HL-60/S4 treated with retinoic acid at 250 ng/mL for 4 days and 3 days (cell line): ENCODE results near the gene ZFP57.

Experiments
- in situ Hi-C: fragments of 300-500 bp; cut with MboI; formaldehyde crosslinking; loops from 2 replicates; pipeline ENCODE4 v1.7.0; 2022; ENCODE audit warnings: low sequenced_read_pairs

Gene ZFP57

DNA sequence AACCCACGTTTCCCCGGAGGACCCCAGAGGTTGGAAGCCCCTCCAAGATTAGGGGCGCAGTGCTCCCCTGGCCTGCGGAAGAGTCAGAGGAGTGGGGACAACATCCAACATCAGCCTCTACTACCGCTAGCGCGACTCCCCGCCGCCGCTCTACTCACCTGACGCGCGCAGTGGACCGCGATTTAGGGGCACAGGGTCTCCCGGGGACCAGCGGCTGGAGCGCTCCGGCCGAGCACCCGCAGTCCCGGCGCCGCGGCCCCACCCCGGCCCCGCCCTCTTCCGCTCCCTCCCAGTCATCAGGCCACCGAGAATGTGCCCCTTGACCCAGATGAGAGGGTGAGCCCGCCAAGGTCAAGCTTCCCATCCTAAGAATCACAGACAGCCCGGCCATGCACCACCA is at the start of gene ZFP57:
ZFP57 (minus strand) TSS at position 249 of the 400 bp plus-strand sequence. CDS start 4,149 bp downstream, outside the sequence.
- in situ Hi-C loops = no loop called here

DNA sequence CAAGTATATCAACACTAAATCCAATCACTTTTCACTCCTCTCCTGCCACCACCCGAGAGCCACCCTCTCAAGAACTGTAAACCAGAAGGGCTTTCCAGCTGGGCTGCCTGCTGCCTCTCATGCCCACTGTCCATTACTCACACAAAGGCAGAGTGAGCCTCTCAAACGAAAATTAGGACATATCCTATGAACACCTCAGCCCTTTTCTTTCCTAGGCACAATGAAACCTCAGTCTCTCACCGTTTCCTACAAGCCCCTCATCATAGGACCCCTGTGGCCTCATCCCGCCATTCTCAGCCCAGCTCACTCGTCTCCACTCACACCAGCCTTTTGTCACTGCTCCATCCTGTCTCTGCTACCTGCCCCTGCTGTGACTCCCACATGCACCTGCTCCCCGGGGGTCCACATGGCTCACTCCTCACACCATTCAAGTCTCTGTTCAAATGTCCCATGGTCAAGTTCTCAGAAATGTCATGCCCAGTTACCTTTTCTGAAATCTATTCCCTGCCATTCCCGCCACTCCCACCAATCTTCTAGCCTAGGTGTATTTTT is 49.7 kb upstream of the ZFP57 start:
- in situ Hi-C loops = loop anchor here (25.0 kb wide), 1 partner anchor 282 kb away; no protein-coding TSS in a partner anchor

DNA sequence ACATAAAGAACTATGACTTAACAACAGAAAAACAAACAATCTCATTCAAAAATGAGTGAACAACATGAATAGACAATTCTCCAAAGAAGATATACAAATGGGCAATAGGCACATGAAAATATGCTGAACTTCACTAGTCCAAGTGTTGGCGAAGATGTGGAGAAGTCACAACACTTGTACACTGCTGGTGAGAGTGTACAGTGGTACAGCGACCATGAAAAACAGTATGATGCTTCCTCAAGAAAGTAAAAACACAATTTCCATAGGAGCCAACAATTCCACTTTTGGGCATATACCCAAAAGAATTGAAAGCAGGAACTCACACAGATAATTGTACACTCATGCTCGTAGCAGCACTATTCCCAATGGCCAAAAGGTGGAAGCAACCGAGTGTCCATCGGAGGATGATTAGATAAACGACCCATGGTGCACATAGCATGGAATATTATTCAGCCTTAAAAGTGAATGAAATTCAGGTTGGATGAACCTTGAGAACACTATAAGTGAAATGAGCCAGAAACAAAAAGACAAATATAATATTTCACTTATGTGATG is 48.9 kb upstream of the ZFP57 start:
- in situ Hi-C loops = loop anchor here (25.0 kb wide), 1 partner anchor 282 kb away; no protein-coding TSS in a partner anchor

DNA sequence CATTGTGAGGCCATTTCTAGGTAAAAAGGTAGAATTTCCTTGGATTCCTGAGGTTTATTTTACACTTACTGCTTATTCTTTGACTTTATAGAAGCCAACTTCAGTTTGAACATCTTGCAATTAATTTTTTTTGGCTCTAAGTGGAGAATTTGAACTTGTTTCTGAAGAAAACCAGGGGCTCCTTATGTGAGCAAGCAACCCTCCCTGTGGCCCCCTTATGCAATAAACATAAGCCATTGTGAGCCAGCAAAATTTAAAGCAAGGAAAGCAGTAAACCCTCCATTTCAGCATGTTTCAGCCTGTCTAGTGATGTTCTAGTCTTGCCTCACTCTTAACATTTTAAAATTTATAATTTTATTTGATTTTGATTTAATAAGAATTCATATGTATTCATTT is 47.9 kb upstream of the ZFP57 start:
- in situ Hi-C loops = loop anchor here (25.0 kb wide), 1 partner anchor 283 kb away; no protein-coding TSS in a partner anchor

DNA sequence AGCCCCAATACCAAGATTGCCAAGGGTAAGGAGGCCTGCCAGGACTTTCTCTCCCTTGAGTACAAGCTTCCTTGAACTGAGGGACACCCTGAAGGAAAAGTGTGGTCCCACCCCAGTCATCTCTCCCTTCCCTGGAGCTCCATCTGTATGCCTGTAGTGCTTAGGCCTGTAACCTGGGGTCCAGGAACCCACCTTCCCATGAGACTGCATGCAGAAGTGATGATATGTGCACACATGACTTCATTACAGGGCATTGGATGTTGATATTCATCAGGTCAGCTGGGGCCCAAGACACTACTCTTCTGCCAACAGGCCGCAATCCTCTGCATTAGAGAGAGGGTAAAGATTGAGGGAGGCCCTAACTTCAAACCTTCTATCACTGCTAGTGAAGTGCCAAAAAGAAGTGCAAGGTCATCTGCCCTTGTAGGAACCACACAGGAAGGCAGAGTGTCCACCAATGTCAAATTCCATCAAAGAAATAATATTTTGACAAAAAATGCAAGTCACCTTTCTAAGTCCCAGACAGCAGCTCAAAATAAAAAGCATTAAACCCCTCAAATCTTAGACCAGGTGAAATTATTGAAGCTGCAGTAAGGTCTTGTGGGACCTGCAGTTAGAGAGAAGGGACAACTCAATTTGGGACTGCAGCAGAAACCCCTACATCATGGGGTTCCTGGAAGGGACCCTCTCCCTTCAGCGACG is 47.4 kb upstream of the ZFP57 start:
- in situ Hi-C loops = loop anchor here (25.0 kb wide), 1 partner anchor 284 kb away; no protein-coding TSS in a partner anchor

DNA sequence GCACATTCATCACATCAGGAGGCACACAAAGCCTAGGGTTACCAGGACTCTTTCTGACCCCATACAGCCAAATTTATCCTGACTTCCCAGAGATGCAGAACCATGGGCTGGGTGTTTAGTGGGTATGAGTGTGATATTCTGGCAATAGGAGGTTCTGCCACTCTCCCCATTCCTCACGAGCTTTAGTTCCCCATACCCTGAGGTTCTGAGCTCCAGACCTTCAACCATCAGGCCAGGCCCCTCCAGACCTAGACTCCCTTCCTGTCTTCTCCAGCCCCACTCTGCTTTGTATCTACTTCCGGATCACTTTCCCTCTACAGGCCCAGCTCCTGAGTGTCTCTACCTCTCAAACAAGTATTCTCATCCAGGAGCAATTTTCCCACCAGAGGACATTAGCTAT is 46.7 kb upstream of the ZFP57 start:
- in situ Hi-C loops = loop anchor here (25.0 kb wide), 1 partner anchor 285 kb away; no protein-coding TSS in a partner anchor

DNA sequence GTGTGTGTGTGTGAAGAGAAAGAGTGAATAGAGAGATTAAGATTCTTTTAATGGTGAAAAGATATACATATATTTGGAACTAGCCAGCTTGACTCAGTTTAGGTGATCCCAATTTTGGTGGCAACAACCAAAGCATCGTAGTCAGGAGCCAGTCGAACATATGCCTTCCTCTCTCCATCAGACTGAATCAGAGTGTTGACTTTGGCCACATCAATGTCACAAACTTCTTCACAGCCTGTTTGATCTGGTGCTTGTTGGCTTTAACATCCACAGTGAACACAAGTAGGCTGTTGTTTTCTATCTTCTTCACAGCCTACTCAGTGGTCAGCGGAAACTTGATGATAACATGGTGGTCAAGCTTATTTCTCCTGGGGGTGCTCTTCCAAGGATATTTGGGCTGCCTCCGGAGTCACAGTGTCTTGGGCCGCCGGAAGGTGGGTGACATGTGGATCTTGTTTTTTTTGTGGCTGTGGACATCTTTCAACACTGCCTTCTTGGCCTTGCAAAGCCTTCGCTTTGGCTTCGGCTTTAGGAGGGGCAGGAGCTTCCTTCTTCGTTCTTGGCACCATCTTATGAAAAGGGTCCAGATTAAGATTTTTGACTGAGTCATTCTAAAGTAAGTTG is 45.7 kb upstream of the ZFP57 start:
- in situ Hi-C loops = loop anchor here (25.0 kb wide), 1 partner anchor 286 kb away; no protein-coding TSS in a partner anchor

DNA sequence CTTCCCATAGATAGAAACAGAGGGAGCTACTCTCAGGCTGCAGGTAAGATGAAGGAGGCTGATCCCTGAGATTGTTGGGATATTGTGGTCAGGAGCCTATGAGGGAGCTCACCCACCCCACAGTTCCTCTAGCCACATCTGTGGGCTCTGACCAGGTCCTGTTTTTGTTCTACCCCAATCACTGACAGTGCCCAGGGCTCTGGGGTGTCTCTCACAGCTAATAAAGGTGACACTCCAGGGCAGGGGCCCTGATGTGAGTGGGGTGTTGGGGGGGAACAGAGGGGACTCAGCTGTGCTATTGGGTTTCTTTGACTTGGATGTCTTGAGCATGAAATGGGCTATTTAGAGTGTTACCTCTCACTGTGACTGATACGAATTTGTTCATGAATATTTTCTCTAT is 45.0 kb upstream of the ZFP57 start:
- in situ Hi-C loops = loop anchor here (25.0 kb wide), 1 partner anchor 286 kb away; no protein-coding TSS in a partner anchor

DNA sequence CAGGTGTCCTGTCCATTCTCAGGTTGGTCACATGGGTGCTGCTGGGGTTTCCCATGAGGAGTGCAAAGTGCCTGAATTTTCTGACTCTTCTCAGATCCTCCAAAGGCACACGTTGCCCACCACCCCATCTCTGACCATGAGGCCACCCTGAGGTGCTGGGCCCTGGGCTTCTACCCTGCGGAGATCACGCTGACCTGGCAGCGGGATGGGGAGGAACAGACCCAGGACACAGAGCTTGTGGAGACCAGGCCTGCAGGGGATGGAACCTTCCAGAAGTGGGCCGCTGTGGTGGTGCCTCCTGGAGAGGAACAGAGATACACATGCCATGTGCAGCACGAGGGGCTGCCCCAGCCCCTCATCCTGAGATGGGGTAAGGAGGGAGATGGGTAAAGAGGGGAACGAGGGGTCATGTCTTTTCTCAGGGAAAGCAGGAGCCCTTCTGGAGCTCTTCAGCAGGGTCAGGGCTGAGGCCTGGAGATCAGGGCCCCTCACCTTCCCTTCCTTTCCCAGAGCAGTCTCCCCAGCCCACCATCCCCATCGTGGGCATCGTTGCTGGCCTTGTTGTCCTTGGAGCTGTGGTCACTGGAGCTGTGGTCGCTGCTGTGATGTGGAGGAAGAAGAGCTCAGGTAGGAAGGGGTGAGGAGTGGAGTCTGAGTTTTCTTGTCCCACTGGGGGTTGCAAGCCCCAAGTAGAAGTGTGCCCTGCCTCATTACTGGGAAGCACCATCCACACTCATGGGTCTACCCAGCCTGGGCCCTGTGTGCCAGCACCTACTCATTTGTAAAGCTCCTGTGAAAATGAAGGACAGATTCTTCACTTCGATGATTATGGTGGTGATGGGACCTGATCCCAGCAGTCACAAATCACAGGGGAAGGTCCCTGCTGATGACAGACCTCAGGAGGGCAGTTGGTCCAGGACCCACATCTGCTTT is 44.3 kb upstream of the ZFP57 start:
- in situ Hi-C loops = loop anchor here (25.0 kb wide), 1 partner anchor 287 kb away; no protein-coding TSS in a partner anchor

DNA sequence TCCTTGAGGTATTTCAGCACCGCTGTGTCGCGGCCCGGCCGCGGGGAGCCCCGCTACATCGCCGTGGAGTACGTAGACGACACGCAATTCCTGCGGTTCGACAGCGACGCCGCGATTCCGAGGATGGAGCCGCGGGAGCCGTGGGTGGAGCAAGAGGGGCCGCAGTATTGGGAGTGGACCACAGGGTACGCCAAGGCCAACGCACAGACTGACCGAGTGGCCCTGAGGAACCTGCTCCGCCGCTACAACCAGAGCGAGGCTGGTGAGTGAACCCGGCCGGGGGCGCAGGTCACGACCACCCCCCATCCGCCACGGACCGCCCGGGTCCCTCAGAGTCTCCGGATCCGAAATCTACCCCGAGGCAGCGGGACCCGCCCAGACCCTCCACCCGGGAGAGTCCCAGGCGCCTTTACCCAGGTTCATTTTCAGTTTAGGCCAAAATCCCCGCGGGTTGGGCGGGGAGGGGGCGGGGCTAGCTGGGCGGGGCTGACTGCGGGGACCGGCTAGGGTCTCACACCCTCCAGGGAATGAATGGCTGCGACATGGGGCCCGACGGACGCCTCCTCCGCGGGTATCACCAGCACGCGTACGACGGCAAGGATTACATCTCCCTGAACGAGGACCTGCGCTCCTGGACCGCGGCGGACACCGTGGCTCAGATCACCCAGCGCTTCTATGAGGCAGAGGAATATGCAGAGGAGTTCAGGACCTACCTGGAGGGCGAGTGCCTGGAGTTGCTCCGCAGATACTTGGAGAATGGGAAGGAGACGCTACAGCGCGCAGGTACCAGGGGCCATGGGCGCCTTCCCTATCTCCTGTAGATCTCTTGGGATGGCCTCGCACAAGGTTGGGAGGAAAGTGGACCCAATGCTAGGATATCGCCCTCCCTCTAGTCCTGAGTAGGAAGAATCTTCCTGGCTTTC is 43.0 kb upstream of the ZFP57 start:
- in situ Hi-C loops = no loop called here

DNA sequence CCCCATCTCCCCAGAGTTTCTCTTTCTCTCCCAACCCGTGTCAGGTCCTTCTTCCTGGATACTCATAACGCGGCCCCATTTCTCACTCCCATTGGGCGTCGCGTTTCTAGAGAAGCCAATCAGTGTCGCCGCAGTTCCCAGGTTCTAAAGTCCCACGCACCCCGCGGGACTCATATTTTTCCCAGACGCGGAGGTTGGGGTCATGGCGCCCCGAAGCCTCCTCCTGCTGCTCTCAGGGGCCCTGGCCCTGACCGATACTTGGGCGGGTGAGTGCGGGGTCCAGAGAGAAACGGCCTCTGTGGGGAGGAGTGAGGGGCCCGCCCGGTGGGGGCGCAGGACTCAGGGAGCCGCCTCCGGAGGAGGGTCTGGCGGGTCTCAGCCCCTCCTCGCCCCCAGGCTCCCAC is 42.3 kb upstream of the ZFP57 start, which contains the start of gene HLA-F:
HLA-F (plus strand) TSS at position 173 of the 404 bp plus-strand sequence; CDS start at position 203, 30 bp downstream.
- in situ Hi-C loops = no loop called here

DNA sequence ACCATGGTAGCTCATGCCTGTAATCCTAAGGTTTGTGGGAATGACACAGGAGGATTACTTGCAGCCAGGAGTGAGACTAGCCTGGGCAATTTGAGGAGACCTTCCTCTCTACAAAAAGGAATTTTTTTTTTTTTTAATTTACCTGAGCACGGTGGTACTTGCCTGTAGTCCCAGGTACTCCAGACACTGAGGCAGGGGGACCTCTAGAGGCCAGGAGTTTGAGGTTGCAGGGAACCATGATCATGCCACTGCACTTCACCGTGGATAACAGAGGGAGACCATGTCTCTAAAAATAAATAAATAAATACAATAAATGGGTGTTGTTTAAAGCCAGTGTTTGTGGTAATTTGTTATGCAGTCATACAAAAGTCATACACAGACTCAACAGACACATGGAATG is 39.9 kb upstream of the ZFP57 start:
- in situ Hi-C loops = no loop called here

DNA sequence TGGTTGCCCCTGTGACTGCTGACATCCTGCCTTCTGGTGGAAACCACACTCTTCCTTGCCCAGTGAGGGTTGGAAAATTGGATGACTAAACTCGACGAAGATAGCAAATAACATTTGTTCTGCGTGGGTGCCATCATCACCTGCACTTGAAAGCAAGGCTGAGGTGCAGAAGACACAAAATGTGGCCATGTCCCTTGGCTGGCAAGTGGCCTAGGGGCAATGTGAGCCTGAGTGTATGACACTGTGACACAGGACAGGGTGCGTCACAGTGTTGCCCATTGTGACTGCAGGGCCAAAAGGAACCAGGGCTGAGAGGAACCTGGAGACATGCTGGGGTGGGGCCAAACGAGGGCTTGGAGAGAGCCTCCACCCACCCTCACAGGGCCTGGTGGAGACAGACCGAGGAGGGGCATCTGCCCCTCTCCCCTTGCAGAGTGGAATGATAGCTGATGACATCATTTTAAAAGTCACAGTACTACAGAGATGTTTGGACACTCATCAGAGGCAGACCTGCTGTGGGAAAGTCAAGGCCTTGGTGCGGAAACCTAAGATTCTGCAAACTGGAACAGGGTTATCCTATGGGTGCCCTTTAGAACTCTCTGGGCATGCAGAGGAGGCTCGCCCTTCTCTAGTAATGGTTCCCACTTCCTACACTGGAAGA is 29.5 kb upstream of the ZFP57 start:
- in situ Hi-C loops = no loop called here

DNA sequence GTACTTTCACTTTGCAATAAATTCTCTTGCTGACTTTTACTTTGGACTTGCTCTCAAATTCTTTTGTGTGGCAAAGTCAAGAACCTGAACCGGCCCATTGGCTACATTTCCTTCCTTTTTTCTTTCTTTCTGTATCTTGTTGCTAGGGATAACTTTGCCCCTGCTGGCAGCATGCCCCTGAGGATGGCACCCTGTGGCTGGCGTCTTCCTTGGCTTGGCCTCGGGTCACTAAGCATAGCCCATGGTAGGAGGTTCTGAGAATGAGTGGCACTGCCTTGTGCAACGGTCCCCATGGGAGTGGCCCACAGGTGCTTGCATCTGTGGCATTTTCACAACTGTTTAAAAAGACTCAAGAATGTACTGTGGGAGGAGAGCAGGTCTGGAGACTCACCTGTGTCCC is 28.2 kb upstream of the ZFP57 start:
- in situ Hi-C loops = no loop called here

DNA sequence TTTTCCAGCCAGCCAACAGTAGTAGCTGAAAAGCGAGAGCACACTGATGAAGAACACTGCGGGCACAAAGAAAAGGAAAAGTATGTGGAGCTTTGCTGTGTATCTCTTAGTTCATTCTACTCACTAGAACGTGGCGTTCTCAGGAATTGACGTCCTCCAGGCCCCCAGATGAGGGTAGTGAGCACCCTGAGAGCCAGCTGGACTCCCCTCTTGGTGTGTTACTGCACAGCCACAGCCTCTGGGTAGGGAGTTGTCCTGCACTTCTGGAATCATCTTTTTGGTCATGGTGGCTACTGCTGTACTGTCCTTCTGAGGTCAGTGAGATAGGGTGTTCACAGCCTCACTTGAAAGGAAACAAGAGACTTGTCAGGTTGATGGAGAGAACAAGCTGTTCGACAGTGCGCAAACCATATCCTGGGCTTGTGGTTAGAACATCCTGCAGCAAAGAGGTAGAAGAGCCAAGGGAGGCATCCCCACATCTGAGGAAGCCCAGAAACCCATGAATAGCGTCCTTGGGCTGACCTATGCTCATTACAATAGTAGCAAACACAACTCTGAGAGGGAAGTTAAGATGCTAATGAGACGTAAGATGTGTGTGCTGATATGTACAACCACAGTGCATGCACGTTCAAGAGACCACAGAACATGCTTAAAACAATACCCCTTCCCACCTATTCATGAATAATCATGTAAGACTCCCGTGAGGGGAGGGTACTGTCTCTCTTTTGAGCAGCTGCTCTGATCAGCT is 27.7 kb upstream of the ZFP57 start:
- in situ Hi-C loops = no loop called here

DNA sequence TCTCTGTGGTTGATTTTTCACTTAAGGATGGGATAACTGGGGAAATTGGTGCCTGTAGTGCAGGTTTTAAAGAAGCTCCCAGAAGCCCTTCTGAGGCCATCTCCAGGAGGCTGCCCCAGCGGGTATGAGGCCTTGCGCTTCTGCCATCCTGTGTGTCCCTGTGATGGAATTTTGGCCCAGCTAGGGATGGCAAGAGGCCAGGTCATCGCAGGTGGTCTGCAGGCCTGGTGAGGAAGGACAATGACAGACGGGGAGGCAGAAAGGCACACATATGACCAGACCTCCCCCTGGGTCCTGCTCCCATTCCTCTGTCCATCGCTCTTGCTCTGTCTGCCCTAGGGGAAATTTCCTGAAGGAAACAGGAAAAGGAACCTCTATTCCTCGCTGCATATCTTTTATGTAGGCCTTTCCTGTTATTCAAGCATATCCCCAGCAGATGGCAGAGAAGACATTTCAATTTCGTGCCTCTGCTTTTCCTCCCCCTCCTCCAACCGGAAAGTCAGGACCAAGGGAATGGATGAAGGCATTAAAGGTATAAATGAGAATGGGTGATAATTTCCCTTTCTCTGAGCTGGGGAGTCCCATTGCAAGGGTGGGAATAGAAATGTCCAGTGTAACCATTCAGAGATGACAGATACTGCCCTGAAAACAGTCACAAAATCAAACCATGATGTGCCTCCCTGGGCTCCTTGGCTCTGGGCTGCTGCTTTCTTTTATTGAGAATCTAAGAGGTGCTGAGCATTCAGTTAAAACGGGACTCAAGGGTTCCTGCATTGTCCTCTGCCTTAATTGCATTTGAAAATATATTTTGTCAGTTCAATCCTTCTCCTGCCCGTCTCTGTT is 24.7 kb upstream of the ZFP57 start:
- in situ Hi-C loops = no loop called here

DNA sequence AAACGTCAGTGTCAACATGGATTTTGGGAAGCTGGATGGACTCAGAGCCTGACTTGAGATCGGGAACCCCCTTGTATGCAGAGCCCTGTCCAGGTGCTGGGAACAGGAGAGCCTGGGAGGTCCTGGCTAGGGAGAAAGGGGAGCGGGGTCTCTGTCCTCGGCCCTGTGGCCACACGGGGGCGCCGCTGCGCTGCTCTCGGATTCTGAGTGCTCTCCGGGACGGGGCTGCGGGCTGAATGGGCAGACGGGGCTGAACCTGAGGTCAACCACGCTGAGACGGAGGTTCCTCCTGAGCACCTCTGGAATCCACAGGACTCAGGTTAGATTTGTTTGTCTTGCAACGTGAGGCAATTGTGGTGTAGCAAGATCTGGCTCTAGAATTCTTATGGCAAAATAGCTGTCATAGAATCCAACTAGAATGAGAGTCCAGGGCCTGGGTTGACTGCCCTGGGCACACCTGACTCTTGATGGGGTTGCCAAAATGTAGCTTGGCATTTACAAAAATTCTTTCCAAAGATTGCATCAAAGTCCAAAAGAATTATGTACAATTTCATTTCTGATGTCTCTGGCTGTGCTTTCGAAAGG is 21.7 kb upstream of the ZFP57 start:
- in situ Hi-C loops = no loop called here
